Tibial nerve (tissue), 4 donors: ENCODE results near the gene CALML5.

Experiments used
- CTCF ChIP-seq, 5 experiments: fragments of 200-600 bp in 3 of 5; fragments of 450-650 bp in 2 of 5; sonication (generic) in 3 of 5; IDR thresholded peaks; one replicate each; pipeline ENCODE4 v1.5.1; 2016 to 2019; ENCODE audit warnings: antibody characterized with exemption in 5 of 5, mild to moderate bottlenecking in 3 of 5, moderate library complexity in 2 of 5
- EP300 ChIP-seq, 2 donors: sonication (generic); formaldehyde crosslinking; IDR thresholded peaks; one replicate each; pipeline ENCODE4 v1.6.1; 2017; ENCODE audit warnings: antibody characterized with exemption in 2 of 2, mild to moderate bottlenecking in 1 of 2
- POLR2A ChIP-seq, 2 donors: fragments of 450-650 bp; IDR thresholded peaks; one replicate each; pipeline ENCODE4 v1.6.1; 2017; ENCODE audit warnings: antibody characterized with exemption in 2 of 2, mild to moderate bottlenecking in 2 of 2, moderate library complexity in 2 of 2

GRCh38 chr10:5528989-5529701, 29.8 kb upstream of the CALML5 start:
- no peak for TF ChIP-seq CTCF (IDR thresholded peaks at IDR 0.05)
- no peak for TF ChIP-seq EP300 (IDR thresholded peaks at IDR 0.05)
- no peak for TF ChIP-seq POLR2A (IDR thresholded peaks at IDR 0.05)
